Measurements from ENCODE around the gene ANTXR1.
"Not testable (repeated sequence)": the region's sequence is repeated elsewhere in the genome, so short reads cannot be mapped to it uniquely, and the experiment has no call there.

The ANTXR1 gene

GRCh38 chr2:69255760-69256159, 242.8 kb downstream of the ANTXR1 start:
- no peak overlapping the region for H3K27ac ChIP-seq (ENCODE audit: low read depth, low read length)
- no peaks in the 10 kb centered on the region for H3K36me3 ChIP-seq (ENCODE audit: insufficient read depth, low read length)
- peaks cover 12% of the 10 kb centered on the region for H3K4me1 ChIP-seq (ENCODE audit: insufficient read depth, low read length)
- peaks cover 3% of the 10 kb centered on the region for H3K9me3 ChIP-seq (ENCODE audit: low read length)
- no peak overlapping the region for H3K9ac ChIP-seq (ENCODE audit: low read length)
- H3K4me3 ChIP-seq (ENCODE audit: low read depth in 1 of 2, low read length in 2 of 2): no peak overlapping the region
- H3K27me3 ChIP-seq (ENCODE audit: control insufficient read depth in 1 of 2, insufficient read depth in 2 of 2, low read length in 2 of 2): no peaks in the 10 kb centered on the region

- H3K36me3 ChIP-seq (ENCODE audit: insufficient read depth, low read length); H3K4me3 ChIP-seq (ENCODE audit: low read depth in 1 of 2, low read length in 2 of 2): not testable (repeated sequence)
Measured at GRCh38 chr2:69259994-69260591, 247.1 kb downstream of the ANTXR1 start.

GRCh38 chr2:69260666-69261065, 247.7 kb downstream of the ANTXR1 start:
- H3K36me3 ChIP-seq (ENCODE audit: insufficient read depth, low read length): no peaks in the 10 kb centered on the region
- no peaks in the 10 kb centered on the region for H3K4me1 ChIP-seq (ENCODE audit: insufficient read depth, low read length)
- peaks cover 8% of the 10 kb centered on the region for H3K9me3 ChIP-seq (ENCODE audit: low read length)
- no peak overlapping the region for H3K9ac ChIP-seq (ENCODE audit: low read length)
- no peaks in the 10 kb centered on the region for H3K27me3 ChIP-seq (ENCODE audit: control insufficient read depth in 1 of 2, insufficient read depth in 2 of 2, low read length in 2 of 2)
- no peak overlapping the region for H3K4me3 ChIP-seq (ENCODE audit: low read depth in 1 of 2, low read length in 2 of 2)
- no peak overlapping the region for H3K27ac ChIP-seq (ENCODE audit: low read depth, low read length)

More at GRCh38 chr2:69259994-69260591, 247.1 kb downstream of the ANTXR1 start:
- H3K9ac ChIP-seq (ENCODE audit: low read length); H3K9me3 ChIP-seq (ENCODE audit: low read length); H3K27me3 ChIP-seq (ENCODE audit: control insufficient read depth in 1 of 2, insufficient read depth in 2 of 2, low read length in 2 of 2); H3K4me1 ChIP-seq (ENCODE audit: insufficient read depth, low read length); H3K27ac ChIP-seq (ENCODE audit: low read depth, low read length): not testable (repeated sequence)

DNA sequence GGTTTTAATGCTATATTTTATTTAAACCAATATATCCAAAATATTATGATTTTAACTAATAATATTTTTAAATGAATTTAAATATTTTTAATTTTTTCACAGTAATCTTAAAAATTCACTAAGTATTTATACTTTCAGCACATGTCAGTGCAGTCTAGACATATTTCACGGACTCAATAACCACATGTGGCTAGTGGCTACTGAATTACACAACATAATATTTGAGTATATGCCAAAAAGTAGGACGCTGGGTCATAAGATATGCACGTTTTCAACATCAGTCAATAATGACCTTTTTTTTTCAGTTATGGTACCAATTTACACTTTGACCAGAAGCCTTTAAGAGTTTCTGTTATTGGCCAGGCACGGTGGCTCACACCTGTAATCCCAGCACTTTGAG, 256.4 kb downstream of the ANTXR1 start:
- no peaks in the 10 kb centered on the region for H3K27me3 ChIP-seq (ENCODE audit: control insufficient read depth in 1 of 2, insufficient read depth in 2 of 2, low read length in 2 of 2)
- H3K4me1 ChIP-seq (ENCODE audit: insufficient read depth, low read length): peaks cover 7% of the 10 kb centered on the region
- H3K36me3 ChIP-seq (ENCODE audit: insufficient read depth, low read length): no peaks in the 10 kb centered on the region
- H3K27ac ChIP-seq (ENCODE audit: low read depth, low read length): no peak overlapping the region
- H3K4me3 ChIP-seq (ENCODE audit: low read depth in 1 of 2, low read length in 2 of 2): no peak overlapping the region
- H3K9ac ChIP-seq (ENCODE audit: low read length): no peak overlapping the region
- no peaks in the 10 kb centered on the region for H3K9me3 ChIP-seq (ENCODE audit: low read length)

DNA sequence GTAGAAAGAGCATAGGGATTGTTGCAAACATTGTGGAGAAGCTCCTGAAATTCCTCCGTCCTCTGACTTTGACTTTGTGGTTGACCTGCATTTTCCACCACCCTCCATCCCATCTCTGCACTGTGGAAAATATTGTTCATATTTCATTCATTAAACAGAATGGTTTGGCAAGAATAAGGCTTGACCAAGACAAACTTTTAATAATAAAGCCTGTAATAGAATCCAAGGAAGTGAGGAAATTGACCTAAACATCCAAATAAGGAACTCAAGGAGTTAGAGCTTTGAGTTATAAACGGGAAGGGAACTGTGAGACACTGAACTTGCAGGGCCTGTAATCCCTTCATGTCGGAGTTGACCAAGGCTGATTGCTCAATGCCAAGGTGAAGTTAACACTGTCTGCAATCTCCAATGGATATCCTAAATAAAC, 258.9 kb downstream of the ANTXR1 start:
- no peaks in the 10 kb centered on the region for H3K36me3 ChIP-seq (ENCODE audit: insufficient read depth, low read length)
- H3K27ac ChIP-seq (ENCODE audit: low read depth, low read length): no peak overlapping the region
- H3K9me3 ChIP-seq (ENCODE audit: low read length): no peaks in the 10 kb centered on the region
- H3K4me3 ChIP-seq (ENCODE audit: low read depth in 1 of 2, low read length in 2 of 2): no peak overlapping the region
- H3K4me1 ChIP-seq (ENCODE audit: insufficient read depth, low read length): peaks cover 7% of the 10 kb centered on the region
- no peak overlapping the region for H3K9ac ChIP-seq (ENCODE audit: low read length)
- H3K27me3 ChIP-seq (ENCODE audit: control insufficient read depth in 1 of 2, insufficient read depth in 2 of 2, low read length in 2 of 2): no peaks in the 10 kb centered on the region

DNA sequence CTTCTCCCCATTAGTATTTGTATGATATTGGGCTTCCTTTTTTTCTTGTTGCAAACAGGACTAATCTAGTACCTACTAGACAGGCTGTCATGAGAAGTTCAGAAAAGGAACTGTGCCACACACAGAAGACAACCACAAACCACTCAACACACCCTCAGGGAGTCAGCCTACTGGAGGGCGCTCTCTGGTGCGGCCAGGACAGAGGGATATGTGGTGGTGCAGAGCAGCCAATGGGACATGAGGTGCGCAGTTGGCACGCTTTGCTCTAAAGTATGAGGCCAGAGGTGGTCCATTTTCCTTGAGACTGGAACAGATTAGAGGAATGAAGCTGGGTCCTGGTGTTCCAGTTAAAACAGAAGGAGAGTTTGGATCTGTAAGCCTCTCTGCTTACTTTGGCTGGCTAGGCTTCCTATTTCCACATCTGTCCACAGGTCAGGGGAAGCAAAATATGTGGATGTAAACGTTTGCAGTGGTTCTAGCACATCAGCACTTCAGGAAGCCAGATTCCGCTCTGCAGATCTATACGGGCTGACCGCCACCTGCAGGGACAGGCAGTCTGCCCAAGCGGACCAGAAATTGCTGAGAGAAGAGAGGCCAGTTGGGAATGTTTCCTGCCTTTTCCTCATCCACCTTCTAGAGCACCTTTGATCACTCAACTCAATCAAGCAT, 260.0 kb downstream of the ANTXR1 start:
- H3K9ac ChIP-seq (ENCODE audit: low read length): no peak overlapping the region
- H3K27me3 ChIP-seq (ENCODE audit: control insufficient read depth in 1 of 2, insufficient read depth in 2 of 2, low read length in 2 of 2): no peaks in the 10 kb centered on the region
- peaks cover 7% of the 10 kb centered on the region for H3K4me1 ChIP-seq (ENCODE audit: insufficient read depth, low read length)
- no peak overlapping the region for H3K4me3 ChIP-seq (ENCODE audit: low read depth in 1 of 2, low read length in 2 of 2)
- no peaks in the 10 kb centered on the region for H3K9me3 ChIP-seq (ENCODE audit: low read length)
- no peak overlapping the region for H3K27ac ChIP-seq (ENCODE audit: low read depth, low read length)
- no peaks in the 10 kb centered on the region for H3K36me3 ChIP-seq (ENCODE audit: insufficient read depth, low read length)

DNA sequence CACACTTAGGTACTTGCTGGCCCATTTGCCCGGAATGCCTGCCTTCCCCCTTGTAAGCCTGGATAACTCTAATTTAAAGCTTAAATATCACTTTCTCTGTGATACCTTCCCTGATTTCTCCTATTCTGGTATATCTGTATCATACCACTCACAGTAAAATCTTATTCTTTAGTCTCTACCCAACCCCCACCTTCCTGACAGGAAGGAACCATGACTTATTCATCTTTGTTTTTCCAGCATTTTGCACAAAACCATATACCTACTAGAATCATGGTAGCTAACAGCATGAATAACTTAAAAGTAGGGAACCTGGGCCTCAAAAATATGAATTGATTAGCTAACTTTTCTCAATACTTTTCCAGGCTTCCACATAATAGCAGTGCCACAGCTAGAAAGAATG, 262.5 kb downstream of the ANTXR1 start:
- H3K27ac ChIP-seq (ENCODE audit: low read depth, low read length): no peak overlapping the region
- H3K4me1 ChIP-seq (ENCODE audit: insufficient read depth, low read length): peaks cover 7% of the 10 kb centered on the region
- H3K27me3 ChIP-seq (ENCODE audit: control insufficient read depth in 1 of 2, insufficient read depth in 2 of 2, low read length in 2 of 2): no peaks in the 10 kb centered on the region
- no peaks in the 10 kb centered on the region for H3K9me3 ChIP-seq (ENCODE audit: low read length)
- H3K9ac ChIP-seq (ENCODE audit: low read length): no peak overlapping the region
- no peaks in the 10 kb centered on the region for H3K36me3 ChIP-seq (ENCODE audit: insufficient read depth, low read length)
- H3K4me3 ChIP-seq (ENCODE audit: low read depth in 1 of 2, low read length in 2 of 2): no peak overlapping the region

- no peaks in the 10 kb centered on the region for H3K9me3 ChIP-seq (ENCODE audit: low read length)
- no peaks in the 10 kb centered on the region for H3K27me3 ChIP-seq (ENCODE audit: control insufficient read depth in 1 of 2, insufficient read depth in 2 of 2, low read length in 2 of 2)
- no peak overlapping the region for H3K9ac ChIP-seq (ENCODE audit: low read length)
- no peak overlapping the region for H3K27ac ChIP-seq (ENCODE audit: low read depth, low read length)
- no peak overlapping the region for H3K4me3 ChIP-seq (ENCODE audit: low read depth in 1 of 2, low read length in 2 of 2)
- H3K36me3 ChIP-seq (ENCODE audit: insufficient read depth, low read length): no peaks in the 10 kb centered on the region
- H3K4me1 ChIP-seq (ENCODE audit: insufficient read depth, low read length): no peaks in the 10 kb centered on the region
Measured at GRCh38 chr2:69278366-69278765, 265.4 kb downstream of the ANTXR1 start.

- no peaks in the 10 kb centered on the region for H3K27me3 ChIP-seq (ENCODE audit: control insufficient read depth in 1 of 2, insufficient read depth in 2 of 2, low read length in 2 of 2)
- H3K4me3 ChIP-seq (ENCODE audit: low read depth in 1 of 2, low read length in 2 of 2): no peak overlapping the region
- H3K9me3 ChIP-seq (ENCODE audit: low read length): no peaks in the 10 kb centered on the region
- H3K9ac ChIP-seq (ENCODE audit: low read length): no peak overlapping the region
- no peaks in the 10 kb centered on the region for H3K4me1 ChIP-seq (ENCODE audit: insufficient read depth, low read length)
- H3K27ac ChIP-seq (ENCODE audit: low read depth, low read length): no peak overlapping the region
- H3K36me3 ChIP-seq (ENCODE audit: insufficient read depth, low read length): no peaks in the 10 kb centered on the region
Measured at GRCh38 chr2:69279211-69279610, 266.2 kb downstream of the ANTXR1 start.

GRCh38 chr2:69279931-69280681, 267.1 kb downstream of the ANTXR1 start:
- no peak overlapping the region for H3K9ac ChIP-seq (ENCODE audit: low read length)

GRCh38 chr2:69280796-69281412, 267.9 kb downstream of the ANTXR1 start:
- no peaks in the 10 kb centered on the region for H3K4me1 ChIP-seq (ENCODE audit: insufficient read depth, low read length)
- no peak overlapping the region for H3K4me3 ChIP-seq (ENCODE audit: low read depth in 1 of 2, low read length in 2 of 2)
- H3K27ac ChIP-seq (ENCODE audit: low read depth, low read length): no peak overlapping the region
- no peaks in the 10 kb centered on the region for H3K27me3 ChIP-seq (ENCODE audit: control insufficient read depth in 1 of 2, insufficient read depth in 2 of 2, low read length in 2 of 2)
- H3K9ac ChIP-seq (ENCODE audit: low read length): no peak overlapping the region
- H3K9me3 ChIP-seq (ENCODE audit: low read length): no peaks in the 10 kb centered on the region
- no peaks in the 10 kb centered on the region for H3K36me3 ChIP-seq (ENCODE audit: insufficient read depth, low read length)

More at GRCh38 chr2:69279931-69280681, 267.1 kb downstream of the ANTXR1 start:
- Histone ChIP-seq H3K4me1 (ENCODE audit: insufficient read depth, low read length) (no peaks in the 10 kb centered on the region), H3K27me3 (ENCODE audit: control insufficient read depth in 1 of 2, insufficient read depth in 2 of 2, low read length in 2 of 2) (no peaks in the 10 kb centered on the region), H3K4me3 (ENCODE audit: low read depth in 1 of 2, low read length in 2 of 2) (no peak overlapping the region), H3K36me3 (ENCODE audit: insufficient read depth, low read length) (no peaks in the 10 kb centered on the region), H3K9me3 (ENCODE audit: low read length) (no peaks in the 10 kb centered on the region), H3K27ac (ENCODE audit: low read depth, low read length) (no peak overlapping the region)
